HG03354 (cell line): ENCODE measurements around the gene IQSEC3.
"Not testable (repeated sequence)": the region's sequence is repeated elsewhere in the genome, so short reads cannot be mapped to it uniquely, and the experiment has no call there.

Source experiments
- ATAC-seq: cut with Tn5 transposase; IDR thresholded peaks from one replicate; pipeline ENCODE4 v1.9.1; 2021; ENCODE audit warnings: mild to moderate bottlenecking; ENCODE audit not compliant: unreplicated experiment, poor library complexity, severe bottlenecking

IQSEC3 gene

DNA sequence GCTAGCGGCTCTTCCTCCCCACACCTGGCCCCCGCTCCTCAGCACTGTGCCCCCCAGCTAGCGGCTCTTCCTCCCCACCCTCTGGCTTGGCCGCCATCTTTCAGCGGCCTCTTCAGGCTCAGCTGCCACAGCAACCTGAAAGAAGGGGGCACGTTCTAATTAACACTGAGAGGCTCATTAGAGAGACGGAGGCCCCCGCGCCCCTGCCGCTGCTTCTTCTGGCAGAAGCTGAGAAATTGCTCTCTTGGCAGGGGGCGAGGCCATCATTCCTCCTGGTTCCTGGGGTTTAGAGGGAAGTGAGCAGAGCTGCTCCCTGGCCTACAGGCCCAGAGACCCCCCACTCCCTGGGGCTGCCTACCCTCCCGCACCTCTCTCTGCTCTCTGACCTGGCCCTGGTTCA, 64.4 kb downstream of the IQSEC3 start:
- ATAC-seq = no peak

DNA sequence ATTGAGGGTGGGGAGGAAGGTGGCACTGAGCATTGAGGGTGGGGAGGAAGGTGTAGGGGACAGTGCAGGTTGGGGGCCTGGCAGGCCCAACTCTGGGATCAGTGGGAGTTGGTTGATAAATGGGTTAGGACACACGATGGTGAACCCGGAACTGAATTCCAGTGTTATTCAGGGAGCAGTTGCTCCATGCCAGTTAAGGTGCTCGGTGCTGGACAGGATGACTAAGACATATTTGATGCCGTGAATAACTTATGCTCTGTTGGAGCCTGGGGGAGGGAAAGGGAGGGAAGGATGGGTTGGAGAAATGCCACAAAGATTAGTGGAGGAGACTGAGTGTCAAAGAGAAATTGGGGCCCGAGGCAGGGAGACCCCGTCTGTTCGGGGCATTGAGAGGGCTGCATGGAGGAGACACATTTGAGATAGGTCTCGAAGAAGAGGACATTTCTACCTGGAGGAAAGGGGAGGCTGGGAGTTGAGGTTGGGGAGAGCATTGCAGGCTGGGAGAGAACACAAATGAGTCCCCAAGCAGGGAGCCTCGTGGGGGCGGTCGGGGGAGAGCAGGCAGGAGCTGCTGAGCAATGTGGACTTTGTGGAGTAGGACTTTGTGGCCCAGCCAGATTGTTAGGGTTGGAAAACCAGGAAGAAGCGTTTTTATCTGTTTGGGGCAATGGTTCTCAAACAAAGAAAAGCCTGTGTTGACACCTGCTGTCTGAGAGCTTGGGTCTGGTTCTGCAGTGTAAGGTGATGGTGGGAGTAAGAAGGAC, 65.3 kb downstream of the IQSEC3 start:
- no peak for ATAC-seq

DNA sequence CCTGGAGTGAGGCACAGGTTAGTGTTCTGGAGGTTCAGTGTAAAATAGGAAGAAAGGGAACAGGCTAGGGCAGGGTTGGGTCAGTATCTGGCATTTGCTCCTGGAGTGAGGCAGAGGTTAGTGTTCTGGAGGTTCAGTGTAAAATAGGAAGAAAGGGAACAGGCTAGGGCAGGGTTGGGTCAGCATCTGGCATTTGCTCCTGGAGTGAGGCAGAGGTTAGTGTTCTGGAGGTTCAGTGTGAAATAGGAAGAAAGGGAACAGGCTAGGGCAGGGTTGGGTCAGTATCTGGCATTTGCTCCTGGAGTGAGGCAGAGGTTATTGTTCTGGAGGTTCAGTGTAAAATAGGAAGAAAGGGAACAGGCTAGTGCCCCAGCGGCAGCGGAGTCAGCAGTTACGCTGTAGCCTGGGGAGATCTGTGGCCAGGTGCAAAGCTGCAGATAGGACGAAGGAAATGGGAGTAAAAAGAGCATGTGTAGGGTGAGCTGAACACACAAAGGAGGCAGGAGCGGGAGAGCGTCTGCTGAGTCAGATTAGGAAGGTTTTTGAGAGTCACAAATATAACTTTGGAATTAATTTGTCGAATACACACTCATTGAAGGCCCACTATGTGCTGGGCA, 67.2 kb downstream of the IQSEC3 start:
- ATAC-seq = not testable (repeated sequence)

GRCh38 chr12:135138-135537, 68.6 kb downstream of the IQSEC3 start:
- no peak for ATAC-seq

DNA sequence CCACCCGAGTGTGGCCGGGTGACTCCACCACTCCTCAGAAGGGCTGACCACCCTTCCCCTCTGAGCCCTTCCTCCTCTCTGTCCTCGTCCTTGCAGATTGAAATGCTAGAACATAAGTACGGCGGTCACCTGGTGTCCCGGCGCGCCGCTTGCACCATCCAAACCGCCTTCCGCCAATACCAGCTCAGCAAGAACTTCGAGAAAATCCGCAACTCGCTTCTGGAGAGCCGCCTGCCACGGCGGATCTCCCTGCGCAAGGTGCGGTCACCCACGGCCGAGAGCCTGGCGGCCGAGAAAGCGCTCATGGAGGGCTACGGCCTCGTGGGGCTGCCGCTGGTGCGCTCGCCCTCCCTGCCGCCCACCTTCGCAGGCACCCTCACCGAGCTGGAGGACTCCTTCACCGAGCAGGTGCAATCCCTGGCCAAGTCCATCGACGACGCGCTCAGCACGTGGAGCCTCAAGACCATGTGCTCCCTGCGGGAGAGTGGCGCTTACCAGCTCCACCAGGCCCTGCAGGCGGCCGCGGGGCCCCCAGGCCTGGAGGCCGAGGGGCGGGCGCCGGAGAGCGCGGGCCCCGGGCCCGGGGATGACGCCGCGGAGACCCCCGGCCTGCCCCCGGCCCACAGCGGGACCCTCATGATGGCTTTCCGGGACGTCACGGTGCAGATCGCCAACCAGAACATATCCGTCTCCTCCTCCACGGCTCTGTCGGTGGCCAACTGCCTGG, 71.8 kb downstream of the IQSEC3 start:
- no peak for ATAC-seq

DNA sequence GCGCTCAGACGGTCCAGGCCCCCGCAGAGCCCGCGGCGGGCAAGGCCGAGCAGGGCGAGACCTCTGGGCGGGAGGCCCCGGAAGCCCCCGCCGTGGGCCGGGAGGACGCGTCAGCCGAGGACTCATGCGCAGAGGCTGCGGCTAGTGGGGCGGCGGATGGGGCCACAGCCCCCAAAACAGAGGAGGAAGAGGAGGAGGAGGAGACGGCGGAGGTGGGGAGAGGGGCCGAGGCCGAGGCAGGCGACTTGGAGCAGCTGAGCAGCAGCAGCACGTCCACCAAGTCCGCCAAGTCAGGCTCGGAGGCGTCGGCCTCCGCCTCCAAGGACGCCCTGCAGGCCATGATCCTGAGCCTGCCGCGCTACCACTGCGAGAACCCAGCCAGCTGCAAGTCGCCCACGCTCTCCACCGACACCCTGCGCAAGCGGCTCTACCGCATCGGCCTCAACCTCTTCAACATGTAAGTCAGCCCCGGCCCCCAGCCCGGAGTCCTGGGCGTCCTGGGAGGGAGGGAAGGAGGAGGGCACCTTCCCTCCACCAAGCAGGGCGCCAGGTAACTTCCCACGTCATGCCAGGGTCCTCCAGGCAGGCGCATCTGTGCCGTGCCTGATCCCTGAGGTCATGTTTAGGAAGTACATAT, 72.4 kb downstream of the IQSEC3 start:
- ATAC-seq = no peak

GRCh38 chr12:139585-139984, 73.0 kb downstream of the IQSEC3 start:
- ATAC-seq = no peak

DNA sequence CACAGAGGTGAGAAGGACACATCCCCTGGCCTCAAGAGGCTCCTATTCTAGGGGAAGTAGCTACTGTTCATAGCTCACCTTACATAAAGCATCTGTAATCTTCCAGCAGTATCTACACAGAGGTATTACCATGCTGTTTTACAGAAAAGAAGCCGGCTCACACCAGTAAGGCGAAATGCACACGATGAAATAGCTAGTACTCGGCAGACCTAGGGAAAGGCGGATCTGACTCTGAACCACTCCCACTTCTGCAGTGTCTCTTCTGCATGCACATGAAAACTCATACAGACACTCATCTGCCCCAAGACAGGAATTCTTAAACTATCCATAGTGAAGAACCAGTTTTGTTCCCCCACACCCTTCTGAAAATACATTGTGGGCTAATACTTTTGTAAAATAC, 73.6 kb downstream of the IQSEC3 start:
- ATAC-seq = no peak

DNA sequence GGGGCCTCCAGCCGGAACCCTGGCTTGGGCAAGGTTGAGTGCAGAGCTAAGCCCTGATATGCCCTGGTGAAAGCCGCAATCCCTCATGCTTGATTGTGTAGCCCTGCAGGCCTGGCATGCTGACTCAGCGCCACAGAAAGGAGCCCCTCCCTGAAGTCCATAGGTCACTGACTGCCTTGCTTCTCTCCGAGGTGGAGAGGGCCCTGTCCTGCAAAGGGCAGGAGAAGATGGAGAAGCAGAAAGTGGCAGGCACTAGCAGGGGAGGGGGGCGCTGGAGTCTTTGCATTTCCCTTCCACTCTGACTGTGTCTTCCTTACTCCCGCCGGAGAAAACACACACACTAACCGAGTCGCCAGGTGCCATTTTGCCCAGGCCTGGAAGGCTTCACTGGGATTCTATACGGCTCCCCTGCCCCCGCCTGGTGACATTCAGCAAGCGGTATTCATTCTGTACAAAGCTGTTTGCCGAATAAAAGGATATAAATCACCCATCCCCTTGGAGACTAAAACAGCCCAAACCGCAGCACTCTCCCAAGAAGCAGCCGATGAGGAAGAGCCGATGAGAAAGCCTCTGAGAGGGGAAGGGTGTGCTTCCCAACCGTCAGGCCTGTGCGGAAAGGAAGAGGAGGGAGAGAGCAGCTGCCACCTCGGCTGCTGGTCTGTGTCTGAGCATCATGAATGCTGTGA, 77.5 kb downstream of the IQSEC3 start:
- ATAC-seq = no peak

- no peak for ATAC-seq
These were observed 78.2 kb downstream of the IQSEC3 start for GRCh38 chr12:144650-145284.

- ATAC-seq = no peak
These were observed 78.9 kb downstream of the IQSEC3 start for GRCh38 chr12:145369-145960.

GRCh38 chr12:147242-147641, 80.7 kb downstream of the IQSEC3 start:
- no peak for ATAC-seq

DNA sequence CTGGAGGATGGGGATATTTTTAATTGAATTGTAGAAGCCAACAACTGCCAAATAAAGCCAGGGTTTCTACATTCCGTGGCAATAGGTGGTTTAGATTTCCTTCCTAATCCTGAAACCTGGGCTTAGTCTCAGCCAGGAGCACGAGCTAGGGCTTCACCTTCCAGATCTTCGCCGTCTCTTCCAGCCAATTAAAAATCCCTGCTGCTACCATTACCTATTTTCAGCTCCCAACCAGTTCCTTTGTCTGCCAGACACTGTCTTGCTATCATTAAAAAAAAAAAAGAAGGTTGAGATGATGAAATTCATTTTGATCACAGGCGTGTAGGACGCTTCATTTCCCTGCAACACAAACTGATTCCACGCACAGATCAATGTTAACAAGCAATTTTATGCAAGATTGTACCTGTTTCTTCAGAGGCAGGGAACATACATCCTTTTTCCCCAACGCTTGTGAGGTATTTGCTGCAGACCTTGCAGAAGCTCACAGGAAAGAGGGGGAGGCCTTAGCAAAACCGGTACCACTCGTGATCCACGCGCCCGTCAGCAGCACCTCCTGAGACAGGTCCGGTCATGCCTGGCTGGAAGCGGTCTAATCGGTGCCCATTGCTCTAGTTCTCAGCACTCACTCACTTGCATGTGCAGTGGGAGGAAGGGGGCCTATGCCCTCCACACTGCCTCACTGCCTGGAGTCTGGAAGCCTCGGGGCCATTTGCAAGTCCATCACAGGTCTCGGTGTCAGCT, 82.3 kb downstream of the IQSEC3 start:
- ATAC-seq = no peak

- no peak for ATAC-seq
These were observed 85.0 kb downstream of the IQSEC3 start for GRCh38 chr12:151579-151978.

GRCh38 chr12:152440-152839, 85.9 kb downstream of the IQSEC3 start:
- ATAC-seq = no peak

DNA sequence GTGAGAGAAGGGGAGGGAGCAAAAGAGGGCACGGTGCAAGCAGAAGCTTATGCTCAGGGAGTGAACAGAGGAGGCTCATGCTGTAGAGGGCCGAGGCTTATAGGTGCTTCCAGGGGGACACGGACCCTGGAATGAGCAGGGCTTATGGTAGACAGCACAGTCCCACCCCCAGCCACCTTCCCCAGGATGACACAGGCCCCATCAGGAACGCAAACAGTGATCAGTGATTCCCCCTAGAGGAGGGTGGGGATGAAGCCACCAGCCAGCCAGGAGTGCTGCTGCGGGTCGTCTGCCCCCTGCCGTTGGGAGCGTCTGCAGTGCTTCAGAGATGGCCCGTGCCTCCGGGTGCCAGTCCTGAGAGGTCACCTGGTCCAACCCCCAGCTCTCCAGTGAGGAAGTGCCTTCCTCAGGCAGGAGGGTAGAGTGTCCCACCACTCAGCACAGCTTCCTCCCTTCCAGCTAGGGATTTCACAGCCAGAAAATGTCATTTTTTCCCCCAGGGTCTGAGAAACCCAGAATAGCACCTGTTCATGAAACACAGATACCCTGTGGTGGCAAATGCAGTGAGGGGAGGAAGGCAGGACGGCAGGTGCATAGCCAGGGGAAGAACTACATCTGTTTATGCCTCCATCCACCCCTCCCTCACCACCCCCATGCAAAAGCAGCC, 86.6 kb downstream of the IQSEC3 start:
- no peak for ATAC-seq

- no peak for ATAC-seq
These were observed 87.5 kb downstream of the IQSEC3 start for GRCh38 chr12:154058-154457.

DNA sequence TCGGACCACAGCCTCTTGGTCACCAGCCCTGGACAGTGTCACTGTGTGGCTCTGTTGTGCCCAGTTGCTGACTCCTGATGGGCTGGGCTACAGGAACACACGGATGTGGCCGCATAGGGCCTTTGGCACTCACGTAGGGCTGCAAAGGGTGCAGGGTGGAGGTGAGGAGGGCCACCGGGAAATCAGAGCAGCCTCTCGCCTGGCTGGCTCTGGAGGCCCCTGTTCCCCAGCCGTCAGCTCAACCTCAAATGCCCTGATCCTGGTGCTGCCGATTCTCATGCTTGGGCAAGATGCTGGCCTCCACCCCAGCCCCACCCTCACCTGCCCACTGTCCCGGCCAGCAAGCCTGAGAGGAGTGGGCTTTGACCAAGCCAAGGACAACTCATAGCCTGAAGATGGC, 88.4 kb downstream of the IQSEC3 start:
- no peak for ATAC-seq
